H1 (cell line): ENCODE measurements around the gene SPRYD4. TPM values are rescaled to one million over a fixed set of nuclear protein-coding genes. Genes with fewer than 3 reads are reported as not detected.

Experiments used
- ASH2L ChIP-seq: fragments of 200-600, 300-600 bp; sonication (generic); IDR thresholded peaks from one replicate; pipeline ENCODE4 v1.7.1; 2017; ENCODE audit warnings: low read length
- BCL11A ChIP-seq, 2 experiments: IDR thresholded peaks; one replicate each; pipeline ENCODE4 v1.6.1; 2011; ENCODE audit warnings: low read depth in 2 of 2, low read length in 2 of 2, mild to moderate bottlenecking in 2 of 2
- CBX5 ChIP-seq: fragments of 300-800, 300-1000 bp; sonication (generic); IDR thresholded peaks from 2 replicates; pipeline ENCODE4 v1.7.1; 2016; ENCODE audit warnings: antibody characterized with exemption, low read length, low read depth
- CEBPB ChIP-seq: IDR thresholded peaks from 2 replicates; pipeline ENCODE4 v1.6.1; 2012; ENCODE audit warnings: low read depth, low read length
- CTCF ChIP-seq, 3 experiments: IDR thresholded peaks; 1 replicate in 2 of 3; 2 replicates in 1 of 3; pipeline versions ENCODE4 v1.5.1 to v1.6.1; 2011; ENCODE audit warnings: low read length in 3 of 3, mild to moderate bottlenecking in 3 of 3, inconsistent platforms in 2 of 3, low read depth in 1 of 3, moderate library complexity in 1 of 3; ENCODE audit not compliant: insufficient read depth in 1 of 3; ENCODE audit errors: control extremely low read depth in 1 of 3
- EGR1 ChIP-seq: IDR thresholded peaks from 2 replicates; pipeline ENCODE4 v1.6.1; 2011; ENCODE audit warnings: low read depth, low read length, borderline replicate concordance
- EZH2 ChIP-seq: fragments of 200-600 bp; sonication (generic); IDR thresholded peaks from 2 replicates; pipeline ENCODE4 v1.7.1; 2012; ENCODE audit warnings: low read depth, mild to moderate bottlenecking, moderate library complexity, low read length, inconsistent platforms; ENCODE audit not compliant: severe bottlenecking
- FOSL1 ChIP-seq: IDR thresholded peaks from 2 replicates; pipeline ENCODE4 v1.6.1; 2011; ENCODE audit warnings: mild to moderate bottlenecking, low read depth, low read length, moderate library complexity; ENCODE audit not compliant: insufficient read depth
- JUN ChIP-seq: IDR thresholded peaks from 2 replicates; pipeline ENCODE4 v1.6.1; 2011; ENCODE audit warnings: low read depth, mild to moderate bottlenecking, improper control_type of control experiment, low read length
- JUND ChIP-seq: IDR thresholded peaks from 2 replicates; pipeline ENCODE4 v1.6.1; 2011; ENCODE audit warnings: mild to moderate bottlenecking, improper control_type of control experiment, low read length
- KDM4A ChIP-seq: IDR thresholded peaks from one replicate; pipeline ENCODE4 v1.7.1; 2012; ENCODE audit warnings: low read depth, mild to moderate bottlenecking, moderate library complexity, low read length, inconsistent platforms; ENCODE audit not compliant: severe bottlenecking
- KDM5A ChIP-seq: fragments of 200-600 bp; IDR thresholded peaks from 2 replicates; pipeline ENCODE4 v1.7.1; 2012; ENCODE audit warnings: mild to moderate bottlenecking, low read length, inconsistent platforms, mixed read lengths
- NRF1 ChIP-seq: IDR thresholded peaks from 2 replicates; pipeline ENCODE4 v1.6.1; 2011; ENCODE audit warnings: mild to moderate bottlenecking, low read depth, low read length, improper control_type of control experiment
- RFX5 ChIP-seq: IDR thresholded peaks from 2 replicates; pipeline ENCODE4 v1.6.1; 2011; ENCODE audit warnings: low read depth, low read length, improper control_type of control experiment, borderline replicate concordance
- RNF2 ChIP-seq: fragments of 200-900, 300-1000 bp; sonication (generic); IDR thresholded peaks from 2 replicates; pipeline ENCODE4 v1.7.1; 2016; ENCODE audit warnings: borderline replicate concordance, low read depth, mild to moderate bottlenecking, antibody characterized with exemption, low read length; ENCODE audit not compliant: poor library complexity, severe bottlenecking; ENCODE audit errors: missing control alignments
- SP1 ChIP-seq: IDR thresholded peaks from 2 replicates; pipeline ENCODE4 v1.6.1; 2011; ENCODE audit warnings: low read depth, low read length
- SP4 ChIP-seq: IDR thresholded peaks from 2 replicates; pipeline ENCODE4 v1.6.1; 2012; ENCODE audit warnings: low read length, inconsistent platforms
- SRF ChIP-seq: IDR thresholded peaks from 2 replicates; pipeline ENCODE4 v1.6.1; 2011; ENCODE audit warnings: mild to moderate bottlenecking, low read depth, low read length, moderate library complexity
- SUZ12 ChIP-seq: fragments of 200-600 bp; sonication (generic); IDR thresholded peaks from 2 replicates; pipeline ENCODE4 v1.6.1; 2012; ENCODE audit warnings: mild to moderate bottlenecking, inconsistent platforms, low read length, moderate library complexity, mixed read lengths
- TAF1 ChIP-seq: IDR thresholded peaks from 2 replicates; pipeline ENCODE4 v1.6.1; 2011; ENCODE audit warnings: mild to moderate bottlenecking, low read depth, low read length
- TAF7 ChIP-seq: optimal IDR thresholded peaks from 2 replicates; pipeline ENCODE3; 2011; ENCODE audit warnings: low read depth, mild to moderate bottlenecking, inconsistent platforms, low read length, moderate library complexity, borderline replicate concordance
- TBP ChIP-seq: IDR thresholded peaks from 2 replicates; pipeline ENCODE4 v1.6.1; 2011; ENCODE audit warnings: low read depth, low read length, improper control_type of control experiment
- polyA plus RNA-seq, 7 experiments: library from polyadenylated mRNA; depleted of rRNA in 3 of 7; stranded (reverse) in 5 of 7; unstranded in 2 of 7; fragments of >200 nt in 5 of 7; fragments of 200-250 nt in 2 of 7; gene quantifications; 1 replicate in 5 of 7; 2 replicates in 1 of 7; 4 replicates in 1 of 7; pipeline versions ENCODE4 v1.2.1 to v1.2.3, GENCODE V29; 2011 to 2013; ENCODE audit warnings: missing spikeins in 2 of 7, mixed read lengths in 2 of 7
- total RNA-seq: library from RNA; stranded (reverse); fragmentation: NEBNext Ultra II Directional; extraction: Animal tissue kit (Norgen Biotek cat#: 25700); gene quantifications from 2 replicates; pipeline ENCODE4 v1.2.1, GENCODE V29; 2021

The SPRYD4 gene
- total and polyA plus RNA-seq, 2 of the 8 experiments (the other 6 are each of a cell fraction or from before 2014, with no cell fraction given) = 4.3 to 5.3 TPM

GRCh38 chr12:56468216-56469006 is at the start of gene SPRYD4 (continued):
- TF ChIP-seq RNF2 (no peak), JUN (no peak), ASH2L (peak; percentile 76), SP1 (peak; percentile 36; the same call in 1 of the 2 replicates), JUND (peak; percentile 46; the same call in 1 of the 2 replicates), CBX5 (no peak), FOSL1 (no peak), KDM4A (peak; percentile 94), CEBPB (no peak), CTCF (IDR thresholded peaks at IDR 0.05; ENCODE audit: control extremely low read depth in 1 of 3, insufficient read depth in 1 of 3, low read depth in 1 of 3, low read length in 3 of 3) (peak; percentile 19 to 34 (median 21); a peak in 3 of 4 replicates), EZH2 (no peak), KDM5A (peak; percentile 95), SRF (peak; percentile 76), EGR1 (peak; percentile 90), BCL11A (IDR thresholded peaks at IDR 0.05; ENCODE audit: low read depth in 2 of 2, low read length in 2 of 2) (no peak), RFX5 (no peak), TAF1 (peak; percentile 95), TAF7 (no peak), SP4 (peak; percentile 40; the same call in 1 of the 2 replicates), TBP (peak; percentile 78), SUZ12 (no peak), NRF1 (no peak; the same call in 1 of the 2 replicates)
